ENCODE results near the gene NGEF.

- TF ChIP-seq CTCF (IDR thresholded peaks at IDR 0.05; ENCODE audit: borderline replicate concordance, extremely low read depth, low read length, poor library complexity, severe bottlenecking) (no peak), EZH2 (IDR thresholded peaks at IDR 0.05; ENCODE audit: borderline replicate concordance, low read depth, low read length, severe bottlenecking) (no peak)
Measured at GRCh38 chr2:232901736-232902578, 111.1 kb downstream of the NGEF start.
